Stimulated activated CD4-positive, alpha-beta T cell treated with anti-CD3 and anti-CD28 coated beads, TNF-alpha, amount 100 ng/mL, for 24 hours (primary cell): ENCODE data around the gene TUBA4A.
"Not testable (repeated sequence)": the region's sequence is repeated elsewhere in the genome, so short reads cannot be mapped to it uniquely, and the experiment has no call there.

Experiments used
- DNase-seq, 3 experiments: peaks; one replicate each; pipeline ENCODE4 v3.0.0-alpha.2; 2020; ENCODE audit warnings: low read depth in 3 of 3

TUBA4A gene

GRCh38 chr2:219253753-219254589, at the start of gene TUBA4A:
Gene TUBA4A, minus strand, starts transcription at chr2:219253918. Its CDS starts 60 bp downstream, at chr2:219253858.
- DNase-seq: peak; percentile 77 to 91 (median 81)

GRCh38 chr2:219302412-219302968, 48.8 kb upstream of the TUBA4A start:
- DNase-seq: no peak

- DNase-seq: no peak
These were observed 46.3 kb upstream of the TUBA4A start for GRCh38 chr2:219300022-219300421.

GRCh38 chr2:219299372-219299760, 45.6 kb upstream of the TUBA4A start:
- DNase-seq: no peak

- peak; percentile 81 to 93 (median 87) for DNase-seq
These were observed 45.1 kb upstream of the TUBA4A start for GRCh38 chr2:219298759-219299371.

GRCh38 chr2:219297766-219298456, 44.2 kb upstream of the TUBA4A start:
- DNase-seq: no peak

GRCh38 chr2:219296631-219297391, 43.1 kb upstream of the TUBA4A start:
- DNase-seq: no peak

- no peak for DNase-seq
These were observed 42.4 kb upstream of the TUBA4A start for GRCh38 chr2:219296142-219296541.

- peak; percentile 78 to 89 (median 81) for DNase-seq
These were observed 40.9 kb upstream of the TUBA4A start for GRCh38 chr2:219294356-219295351.

GRCh38 chr2:219293736-219294231, 40.1 kb upstream of the TUBA4A start:
- DNase-seq: no peak

- no peak for DNase-seq
These were observed 38.9 kb upstream of the TUBA4A start for GRCh38 chr2:219292616-219293015.

GRCh38 chr2:219291910-219292490, 38.3 kb upstream of the TUBA4A start:
- no peak for DNase-seq

GRCh38 chr2:219291394-219291793, 37.7 kb upstream of the TUBA4A start:
- DNase-seq: no peak

- no peak for DNase-seq
These were observed 36.9 kb upstream of the TUBA4A start for GRCh38 chr2:219290381-219291171.

GRCh38 chr2:219289537-219290361, 36.0 kb upstream of the TUBA4A start:
- DNase-seq: no peak

- DNase-seq: no peak
These were observed 35.4 kb upstream of the TUBA4A start for GRCh38 chr2:219289195-219289536.

GRCh38 chr2:219287580-219288265, 34.0 kb upstream of the TUBA4A start:
- DNase-seq: no peak

- not testable (repeated sequence) for DNase-seq
These were observed 33.4 kb upstream of the TUBA4A start for GRCh38 chr2:219287116-219287440.
